Spleen (tissue), 11 donors: ENCODE measurements around the gene HS3ST4. TPM values are rescaled to one million over a fixed set of nuclear protein-coding genes. Genes with fewer than 3 reads are reported as not detected.

Source experiments
- DNase-seq: peaks from one replicate; pipeline ENCODE4 v3.0.0-alpha.2; 2020
- H3K27ac ChIP-seq, 8 donors: fragments of 200-600 bp; sonication (generic) in 7 of 8; 1 replicate in 4 of 8; 2 replicates in 4 of 8; pipeline versions ENCODE4 v1.5.0 to v1.8.0; 2016 to 2021; ENCODE audit warnings: inconsistent platforms in 4 of 8, mild to moderate bottlenecking in 4 of 8, moderate library complexity in 1 of 8
- H3K27me3 ChIP-seq, 7 donors: fragments of 200-600 bp; sonication (generic) in 6 of 7; replicated peaks in 1 of 7; 1 replicate in 4 of 7; 2 replicates in 3 of 7; pipeline versions ENCODE4 v1.5.0 to v1.8.0; 2016 to 2021; ENCODE audit warnings: inconsistent platforms in 3 of 7, mild to moderate bottlenecking in 1 of 7
- H3K36me3 ChIP-seq, 6 donors: fragments of 200-600 bp; sonication (generic) in 5 of 6; 1 replicate in 4 of 6; 2 replicates in 2 of 6; pipeline versions ENCODE4 v1.5.0 to v1.8.0; 2016 to 2021; ENCODE audit warnings: inconsistent platforms in 2 of 6
- H3K4me1 ChIP-seq, 6 donors: fragments of 200-600 bp; sonication (generic) in 5 of 6; 1 replicate in 3 of 6; 2 replicates in 3 of 6; pipeline versions ENCODE4 v1.5.0 to v1.8.0; 2016 to 2021; ENCODE audit warnings: inconsistent platforms in 3 of 6
- H3K4me3 ChIP-seq, 8 donors: fragments of 200-600 bp; sonication (generic) in 7 of 8; 1 replicate in 4 of 8; 2 replicates in 4 of 8; pipeline versions ENCODE4 v1.5.0 to v1.8.0; 2016 to 2021; ENCODE audit warnings: inconsistent platforms in 4 of 8, mild to moderate bottlenecking in 4 of 8, moderate library complexity in 2 of 8
- H3K9me3 ChIP-seq, 8 donors: fragments of 200-600 bp; sonication (generic) in 7 of 8; 1 replicate in 4 of 8; 2 replicates in 4 of 8; pipeline versions ENCODE4 v1.5.0 to v1.8.0; 2016 to 2021; ENCODE audit warnings: inconsistent platforms in 4 of 8
- POLR2A ChIP-seq, 3 donors: fragments of 450-650 bp; IDR thresholded peaks; one replicate each; pipeline ENCODE4 v1.5.1; 2017; ENCODE audit warnings: antibody characterized with exemption in 3 of 3, mild to moderate bottlenecking in 1 of 3
- POLR2AphosphoS5 ChIP-seq, 3 donors: sonication (generic); formaldehyde crosslinking; IDR thresholded peaks; one replicate each; pipeline ENCODE4 v1.5.1; 2017; ENCODE audit warnings: antibody characterized with exemption in 3 of 3
- WGBS, 5 donors: extraction: QIAGEN DNeasy Blood & Tissue Kit in 3 of 5; methylation state at CpG; one replicate each; pipeline versions ENCODE4 v1.1.5 to v1.1.7; 2013 to 2018; 5-methylcytosine and 5-hydroxymethylcytosine counted together
- intact Hi-C: fragments of 100-400 bp; cut with DNase I; formaldehyde crosslinking; loops from one replicate; pipeline ENCODE4 v1.15.0; 2023; ENCODE audit warnings: low total_unique reads
- polyA plus RNA-seq, 3 donors: library from polyadenylated mRNA; stranded (reverse); fragments of 200-250 nt; gene quantifications; one replicate each; pipeline ENCODE4 v1.2.1, GENCODE V29; 2013
- total RNA-seq, 7 donors: library from RNA; depleted of rRNA in 3 of 7; stranded (reverse); fragments of >200 nt in 3 of 7; fragmentation: NEBNext Ultra II Directional in 4 of 7; extraction: Animal tissue kit (Norgen Biotek cat#: 25700) in 4 of 7; gene quantifications; one replicate each; pipeline versions ENCODE4 v1.1.0 to v1.2.1, GENCODE V29; 2016 to 2021
- TF ChIP-seq, protein P1 (sequence below), 11 experiments: fragments of 200-600 bp in 7 of 11; fragments of 450-650 bp in 4 of 11; sonication (generic) in 4 of 11; IDR thresholded peaks in 8 of 11; conservative IDR thresholded peaks in 3 of 11; 1 replicate in 7 of 11; 2 replicates in 4 of 11; pipeline versions ENCODE4 v1.4.0 to v1.8.0; 2016 to 2021; ENCODE audit warnings: antibody characterized with exemption in 11 of 11, inconsistent platforms in 4 of 11, mild to moderate bottlenecking in 1 of 11
- donor health status: healthy with polysubstance abuse.
- donor health status: DM: no; HTN: no; CAD: no; lungs with moderate emphysema.
- donor health status: DM: no; HTN: no; CAD: no.
- donor health status: Bipolar disorder and iron deficiency.
- donor health status: healthy.
- donor health status: DM: no; HTN: no; CAD: no.
- donor health status: DM: yes; HTN: yes; CAD: no.

The HS3ST4 gene
- total and polyA plus RNA-seq, 10 donors, result 0.08 to 4.2 (median 1.9) TPM

DNA sequence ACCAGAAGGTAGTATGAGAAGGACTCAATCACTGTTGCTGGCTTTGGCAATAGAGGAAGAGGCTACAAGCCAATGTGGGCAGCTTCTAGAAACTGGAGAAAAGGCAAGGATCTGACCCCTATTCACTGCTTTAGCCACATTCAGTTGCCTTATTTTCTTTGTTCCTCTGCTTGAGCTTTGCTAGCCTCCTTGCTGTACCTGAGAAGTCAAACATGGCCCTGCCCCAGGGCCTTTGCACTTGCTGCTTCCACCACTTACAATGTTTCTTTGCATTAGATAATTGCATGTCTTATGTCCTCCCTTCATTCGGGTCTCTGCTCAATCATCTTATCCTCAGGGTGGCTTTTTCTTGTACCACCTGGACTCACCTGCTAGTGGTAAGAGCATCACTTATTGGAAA lies 15.8 kb downstream of the HS3ST4 start:
- no peak overlapping the region for H3K4me3 ChIP-seq
- WGBS, 5 donors, result 67 to 88% (median 84%) methylated on average over 1 of the region's 1 CpG
- peaks cover 0 to 4% (median 0%) of the 10 kb centered on the region in 8 donors for H3K9me3 ChIP-seq
- H3K27me3 ChIP-seq, result peaks cover 0 to 29% (median 0%) of the 10 kb centered on the region in 7 donors
- no peak for DNase-seq
- TF ChIP-seq, protein P1, sequence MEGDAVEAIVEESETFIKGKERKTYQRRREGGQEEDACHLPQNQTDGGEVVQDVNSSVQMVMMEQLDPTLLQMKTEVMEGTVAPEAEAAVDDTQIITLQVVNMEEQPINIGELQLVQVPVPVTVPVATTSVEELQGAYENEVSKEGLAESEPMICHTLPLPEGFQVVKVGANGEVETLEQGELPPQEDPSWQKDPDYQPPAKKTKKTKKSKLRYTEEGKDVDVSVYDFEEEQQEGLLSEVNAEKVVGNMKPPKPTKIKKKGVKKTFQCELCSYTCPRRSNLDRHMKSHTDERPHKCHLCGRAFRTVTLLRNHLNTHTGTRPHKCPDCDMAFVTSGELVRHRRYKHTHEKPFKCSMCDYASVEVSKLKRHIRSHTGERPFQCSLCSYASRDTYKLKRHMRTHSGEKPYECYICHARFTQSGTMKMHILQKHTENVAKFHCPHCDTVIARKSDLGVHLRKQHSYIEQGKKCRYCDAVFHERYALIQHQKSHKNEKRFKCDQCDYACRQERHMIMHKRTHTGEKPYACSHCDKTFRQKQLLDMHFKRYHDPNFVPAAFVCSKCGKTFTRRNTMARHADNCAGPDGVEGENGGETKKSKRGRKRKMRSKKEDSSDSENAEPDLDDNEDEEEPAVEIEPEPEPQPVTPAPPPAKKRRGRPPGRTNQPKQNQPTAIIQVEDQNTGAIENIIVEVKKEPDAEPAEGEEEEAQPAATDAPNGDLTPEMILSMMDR (IDR thresholded peaks at IDR 0.05 in 8 of 11, conservative IDR thresholded peaks at IDR 0.05 in 3 of 11), result no peak
- no peak for TF ChIP-seq POLR2AphosphoS5 (IDR thresholded peaks at IDR 0.05)
- no peak overlapping the region for H3K27ac ChIP-seq
- H3K36me3 ChIP-seq, result no peaks in the 10 kb centered on the region
- peaks cover 0 to 3% (median 0%) of the 10 kb centered on the region in 6 donors for H3K4me1 ChIP-seq
- intact Hi-C loops, result no loop called here

DNA sequence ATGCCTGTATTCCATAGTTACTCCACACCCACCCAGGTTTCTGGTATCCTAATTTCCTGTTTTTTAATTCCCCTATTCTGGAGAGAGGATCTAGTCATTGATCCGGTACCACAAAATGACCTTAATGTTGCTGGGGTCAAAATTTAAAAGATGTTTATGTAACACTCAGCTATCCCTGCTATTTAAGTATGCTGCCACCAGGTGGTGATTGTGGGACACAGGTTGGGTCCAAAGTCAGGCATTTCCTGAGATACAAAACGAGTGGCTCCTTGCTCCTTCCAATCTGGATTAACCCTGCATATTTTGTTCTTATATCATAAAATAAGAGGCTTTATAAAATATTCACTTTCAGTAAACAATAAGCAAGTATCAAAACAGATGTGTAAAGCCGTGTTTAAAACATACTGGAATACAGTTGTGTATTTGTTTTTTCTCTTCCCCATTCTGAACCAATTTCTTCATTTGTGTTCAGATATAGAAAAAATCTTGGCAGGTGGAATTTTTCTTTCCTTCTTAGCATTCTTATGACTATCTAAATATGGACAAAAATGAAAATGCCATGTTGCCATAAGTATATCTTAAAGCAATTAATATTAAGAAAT lies 16.3 kb downstream of the HS3ST4 start:
- no peak overlapping the region for H3K4me3 ChIP-seq
- H3K4me1 ChIP-seq, result peaks cover 0 to 3% (median 0%) of the 10 kb centered on the region in 6 donors
- intact Hi-C loops, result no loop called here
- peaks cover 0 to 34% (median 0%) of the 10 kb centered on the region in 7 donors for H3K27me3 ChIP-seq
- no peaks in the 10 kb centered on the region for H3K36me3 ChIP-seq
- no peak for DNase-seq
- no peak overlapping the region for H3K27ac ChIP-seq
- peaks cover 0 to 4% (median 0%) of the 10 kb centered on the region in 8 donors for H3K9me3 ChIP-seq
- TF ChIP-seq POLR2A (IDR thresholded peaks at IDR 0.05), result no peak
- TF ChIP-seq, protein P1 (IDR thresholded peaks at IDR 0.05 in 8 of 11, conservative IDR thresholded peaks at IDR 0.05 in 3 of 11), result peak in 3 of 11 experiments; percentile 12 to 28 (median 17)
- TF ChIP-seq POLR2AphosphoS5 (IDR thresholded peaks at IDR 0.05), result no peak
- WGBS, 5 donors, result 42 to 45% (median 45%) methylated on average over 3 of the region's 3 CpGs

DNA sequence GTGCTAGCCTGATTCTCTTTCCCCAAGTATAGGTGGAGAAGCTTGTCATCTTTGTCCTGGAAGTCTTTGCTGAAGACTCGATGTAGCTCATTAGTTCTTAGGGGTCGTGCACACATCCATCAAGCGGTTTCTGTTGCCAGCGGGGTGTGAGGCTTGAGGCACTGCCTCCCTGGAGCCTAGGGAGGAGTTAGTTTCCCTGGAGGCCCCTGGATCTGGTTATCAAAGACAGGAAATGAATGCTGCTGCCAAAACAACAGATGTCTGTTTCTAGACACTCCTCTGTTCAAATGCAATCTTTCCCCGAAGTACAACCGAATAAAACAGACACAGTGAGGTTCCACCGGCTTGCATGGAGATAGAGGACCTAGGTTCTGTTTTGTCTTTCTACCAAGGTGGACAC lies 17.5 kb downstream of the HS3ST4 start:
- TF ChIP-seq POLR2AphosphoS5 (IDR thresholded peaks at IDR 0.05), result no peak
- TF ChIP-seq POLR2A (IDR thresholded peaks at IDR 0.05), result no peak
- TF ChIP-seq, protein P1 (IDR thresholded peaks at IDR 0.05 in 8 of 11, conservative IDR thresholded peaks at IDR 0.05 in 3 of 11), result no peak
- Histone ChIP-seq H3K4me1 (peaks cover 0 to 3% (median 0%) of the 10 kb centered on the region in 6 donors), H3K27me3 (peaks cover 0 to 34% (median 0%) of the 10 kb centered on the region in 7 donors), H3K4me3 (no peak overlapping the region), H3K27ac (no peak overlapping the region), H3K9me3 (peaks cover 0 to 4% (median 0%) of the 10 kb centered on the region in 8 donors), H3K36me3 (no peaks in the 10 kb centered on the region)
- intact Hi-C loops, result no loop called here
- no peak for DNase-seq
- WGBS, 5 donors, result 19 to 32% (median 22%) methylated on average over 7 of the region's 7 CpGs

DNA sequence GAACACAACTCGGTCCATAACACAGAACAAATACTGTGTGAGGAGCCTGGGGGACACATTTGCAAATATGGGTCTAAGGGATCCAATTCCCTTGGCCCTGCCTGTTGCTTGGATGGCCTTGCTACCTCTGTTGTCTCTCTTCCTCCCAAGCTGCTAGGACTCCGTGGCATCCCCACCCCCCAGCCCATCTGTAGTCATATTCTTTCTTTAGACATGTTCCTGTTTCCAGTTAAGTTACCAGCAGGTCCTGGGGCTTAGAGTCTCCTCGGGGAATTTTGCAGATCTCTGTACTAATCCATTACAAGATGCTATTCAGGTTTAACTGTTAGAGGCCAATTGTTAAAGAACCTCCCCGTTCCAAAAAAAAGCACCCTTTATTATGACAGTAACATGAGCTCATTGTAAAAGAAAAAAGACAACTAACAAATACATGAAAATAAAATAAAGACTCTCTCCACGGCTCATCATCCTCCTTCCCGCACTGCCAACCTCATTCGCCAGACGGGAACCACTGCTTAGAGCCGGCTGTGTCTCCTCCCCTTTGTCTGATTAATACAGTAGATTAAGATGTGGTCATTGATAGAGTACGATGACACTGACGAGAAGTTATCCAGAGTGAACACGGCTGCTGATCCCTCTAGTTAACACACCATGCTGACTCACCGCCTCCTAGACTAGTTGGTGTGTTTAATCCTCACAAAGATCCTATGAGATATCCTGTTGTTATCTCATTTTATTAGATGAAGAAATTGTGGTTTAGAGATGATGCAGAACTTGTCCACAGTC lies 22.2 kb downstream of the HS3ST4 start:
- DNase-seq, result no peak
- H3K4me3 ChIP-seq, result no peak overlapping the region
- 72 to 87% (median 80%) methylated on average over 13 of the region's 13 CpGs for WGBS, 5 donors
- no peak overlapping the region for H3K27ac ChIP-seq
- H3K4me1 ChIP-seq, result peaks cover 0 to 3% (median 0%) of the 10 kb centered on the region in 6 donors
- intact Hi-C loops, result no loop called here
- H3K36me3 ChIP-seq, result no peaks in the 10 kb centered on the region
- peaks cover 0 to 33% (median 0%) of the 10 kb centered on the region in 7 donors for H3K27me3 ChIP-seq
- TF ChIP-seq, protein P1 (IDR thresholded peaks at IDR 0.05 in 8 of 11, conservative IDR thresholded peaks at IDR 0.05 in 3 of 11), result no peak
- TF ChIP-seq POLR2AphosphoS5 (IDR thresholded peaks at IDR 0.05) (no peak), POLR2A (IDR thresholded peaks at IDR 0.05) (no peak)
- no peaks in the 10 kb centered on the region for H3K9me3 ChIP-seq
